GM18870 (cell line): ENCODE measurements around the gene TESK1.
"Not testable (repeated sequence)": the region's sequence is repeated elsewhere in the genome, so short reads cannot be mapped to it uniquely, and the experiment has no call there.

ENCODE experiments used
- ATAC-seq: cut with Tn5 transposase; IDR thresholded peaks from one replicate; pipeline ENCODE4 v1.9.1; 2021; ENCODE audit warnings: moderate library complexity; ENCODE audit not compliant: unreplicated experiment

The TESK1 gene

DNA sequence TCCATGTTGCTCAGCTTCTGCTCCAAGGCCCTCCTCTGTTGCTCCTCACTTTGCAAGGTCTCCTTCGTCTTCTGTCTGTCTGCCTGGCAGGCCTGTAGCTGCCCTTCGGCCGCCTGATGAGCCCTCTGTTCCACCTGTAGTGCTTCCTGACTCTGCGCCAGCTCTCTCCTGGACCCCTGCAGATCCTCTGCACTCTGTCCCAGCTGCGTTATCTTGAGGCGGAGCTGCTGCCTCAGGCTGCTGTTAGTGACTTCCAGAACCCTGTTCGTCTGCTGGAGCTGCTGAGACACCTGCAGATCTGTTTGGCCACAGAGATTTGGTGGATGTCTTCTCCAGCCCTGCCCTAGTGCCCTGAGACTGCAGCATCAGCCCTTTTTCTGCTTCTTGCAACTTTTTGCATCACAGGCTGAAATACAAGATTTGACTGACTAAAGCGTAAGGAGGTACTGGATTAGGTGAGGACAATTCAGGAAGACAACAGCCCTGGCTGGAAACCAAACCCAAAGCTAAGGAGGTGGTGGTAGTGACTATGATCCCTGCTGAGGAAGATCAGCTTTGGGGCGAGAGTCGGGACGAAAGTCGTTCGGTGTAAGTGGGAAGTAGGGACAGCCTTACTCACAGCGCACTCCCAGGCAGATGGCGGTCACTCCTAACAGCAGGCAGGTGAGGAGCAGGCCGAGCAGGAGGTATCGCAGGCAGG lies 11.1 kb downstream of the TESK1 start:
- no peak for ATAC-seq

DNA sequence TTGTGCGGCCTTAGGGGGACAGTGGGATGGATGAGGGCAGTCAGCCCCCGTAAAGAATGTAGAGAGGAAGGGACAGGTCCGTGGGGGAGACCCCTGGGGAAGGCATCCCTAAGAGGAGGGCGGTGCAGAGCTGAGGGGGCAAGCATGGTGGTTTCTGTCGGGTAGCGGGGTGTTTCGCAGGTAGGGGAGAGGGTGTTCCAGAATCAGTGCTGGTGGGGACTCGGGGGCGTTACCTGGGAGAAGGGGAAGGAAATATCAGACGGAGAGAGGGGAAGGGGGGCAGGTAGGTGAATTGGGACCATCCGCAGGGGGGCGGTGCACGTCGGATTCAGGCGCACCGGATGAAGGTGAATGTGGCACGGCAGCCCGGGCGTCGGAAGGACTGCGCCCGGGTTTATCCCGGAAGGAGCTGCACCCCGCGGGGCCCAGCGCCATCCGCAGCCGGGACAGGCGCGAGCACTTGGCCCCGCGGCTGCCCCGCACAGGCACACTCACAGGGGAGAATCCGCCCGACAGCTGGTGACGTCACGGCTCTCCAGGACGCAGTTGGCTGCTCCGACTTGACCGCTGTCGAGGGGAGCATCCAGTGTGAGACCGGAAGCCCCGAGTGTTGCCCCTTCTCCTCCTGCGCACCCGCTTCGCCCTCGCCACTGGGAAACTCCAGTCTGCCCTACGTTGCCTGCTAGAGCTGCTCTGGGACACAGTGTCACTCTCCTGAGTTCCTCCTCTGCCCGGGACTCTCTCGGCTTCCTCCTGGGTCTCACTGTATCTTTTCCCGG lies 11.8 kb downstream of the TESK1 start:
- no peak for ATAC-seq

GRCh38 chr9:35617548-35617947 lies 12.5 kb downstream of the TESK1 start:
- no peak for ATAC-seq

DNA sequence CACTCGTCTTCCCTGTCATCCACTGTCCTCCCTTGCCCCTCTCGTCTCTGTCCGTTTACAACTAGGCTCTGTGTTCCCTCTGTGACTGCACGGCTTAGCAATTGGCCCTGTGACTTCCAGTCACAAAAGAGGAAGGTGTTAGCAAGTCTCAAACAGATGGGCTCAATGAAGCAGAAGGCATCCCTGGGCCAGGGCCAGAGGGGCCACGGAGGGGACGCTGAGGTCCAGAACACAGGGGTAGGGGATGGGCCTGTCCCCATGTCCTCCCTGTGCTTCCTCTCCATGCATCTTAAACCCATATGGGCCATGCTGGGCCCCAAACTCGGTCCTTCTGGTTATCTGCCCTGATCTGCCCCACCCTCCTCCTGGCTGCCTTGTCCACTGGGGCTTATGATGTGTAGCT lies 13.3 kb downstream of the TESK1 start, which contains the start of gene CD72:
Gene CD72 (minus strand): TSS at position 89 of the 403 bp plus-strand sequence. CDS start 110 bp downstream, outside the sequence.
- ATAC-seq = no peak

DNA sequence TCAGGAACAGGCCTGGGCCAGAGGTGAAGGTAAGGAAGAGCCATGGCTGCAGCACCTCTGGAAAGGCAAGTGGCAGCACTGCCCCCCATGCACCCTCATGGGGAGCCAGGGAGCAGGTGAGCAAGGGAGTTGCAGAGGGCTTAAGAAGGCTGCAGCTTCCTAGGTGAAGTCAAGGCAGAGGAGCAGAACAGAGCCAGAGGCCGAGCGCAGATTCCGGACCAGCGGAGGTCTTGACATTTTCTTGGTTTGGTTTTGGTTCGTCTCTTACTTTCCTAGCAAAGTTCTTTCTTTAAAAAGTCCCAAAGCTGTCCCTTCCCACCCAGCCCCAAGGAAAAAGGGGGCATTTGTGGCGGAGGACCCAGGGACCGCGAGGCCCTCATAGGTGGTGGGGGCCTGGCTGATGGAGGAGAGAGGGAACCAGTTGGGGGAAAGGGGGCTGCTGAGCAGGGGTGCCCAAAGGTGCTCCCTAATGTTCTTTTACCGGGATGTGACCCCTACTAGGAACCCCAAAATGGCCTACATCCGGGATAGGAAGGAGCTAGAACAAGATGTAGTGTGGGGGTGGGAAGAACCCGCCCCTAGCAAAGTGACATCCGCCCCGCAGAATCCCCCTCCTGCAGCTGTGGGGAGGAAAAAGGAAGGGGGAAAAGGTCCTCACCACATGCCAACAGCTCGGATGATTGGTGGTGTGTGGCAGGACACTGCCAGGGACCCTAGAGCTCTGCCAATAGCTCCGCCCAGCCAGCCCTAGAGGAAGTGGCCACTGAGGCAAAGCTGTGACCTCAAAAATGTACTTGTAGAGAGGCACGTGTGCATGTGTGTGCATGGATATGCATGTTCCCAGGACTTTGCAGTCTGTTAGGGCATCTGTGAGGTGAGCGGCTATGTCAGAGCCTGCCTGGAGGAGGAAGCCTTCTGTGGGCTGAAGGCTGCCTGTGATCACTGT lies 14.1 kb downstream of the TESK1 start:
- ATAC-seq = no peak

GRCh38 chr9:35619800-35620158 lies 14.7 kb downstream of the TESK1 start:
- no peak for ATAC-seq

GRCh38 chr9:35627575-35627974 lies 22.5 kb downstream of the TESK1 start:
- ATAC-seq = no peak

GRCh38 chr9:35628389-35628991 lies 23.4 kb downstream of the TESK1 start:
- ATAC-seq = no peak

DNA sequence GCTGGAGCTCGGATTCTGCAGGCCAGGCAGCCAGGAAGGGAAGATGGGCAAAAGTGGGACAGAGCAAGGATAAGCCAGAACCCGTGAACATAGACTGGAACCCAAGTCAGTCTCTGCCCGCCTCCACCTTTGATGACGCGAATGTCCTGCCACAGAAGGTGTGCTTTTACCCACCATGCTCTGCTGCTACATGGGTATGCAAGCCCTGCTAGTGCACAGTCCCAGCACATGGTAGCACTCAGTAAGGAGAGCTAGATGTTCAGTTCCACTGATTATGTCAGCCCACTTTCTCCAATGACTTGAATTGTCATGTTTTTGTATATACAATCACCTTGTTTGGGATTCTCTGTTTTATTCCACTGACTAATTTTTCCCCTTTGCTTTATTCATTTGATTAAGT lies 24.5 kb downstream of the TESK1 start:
- no peak for ATAC-seq

GRCh38 chr9:35635730-35636129 lies 30.7 kb downstream of the TESK1 start:
- ATAC-seq = no peak

DNA sequence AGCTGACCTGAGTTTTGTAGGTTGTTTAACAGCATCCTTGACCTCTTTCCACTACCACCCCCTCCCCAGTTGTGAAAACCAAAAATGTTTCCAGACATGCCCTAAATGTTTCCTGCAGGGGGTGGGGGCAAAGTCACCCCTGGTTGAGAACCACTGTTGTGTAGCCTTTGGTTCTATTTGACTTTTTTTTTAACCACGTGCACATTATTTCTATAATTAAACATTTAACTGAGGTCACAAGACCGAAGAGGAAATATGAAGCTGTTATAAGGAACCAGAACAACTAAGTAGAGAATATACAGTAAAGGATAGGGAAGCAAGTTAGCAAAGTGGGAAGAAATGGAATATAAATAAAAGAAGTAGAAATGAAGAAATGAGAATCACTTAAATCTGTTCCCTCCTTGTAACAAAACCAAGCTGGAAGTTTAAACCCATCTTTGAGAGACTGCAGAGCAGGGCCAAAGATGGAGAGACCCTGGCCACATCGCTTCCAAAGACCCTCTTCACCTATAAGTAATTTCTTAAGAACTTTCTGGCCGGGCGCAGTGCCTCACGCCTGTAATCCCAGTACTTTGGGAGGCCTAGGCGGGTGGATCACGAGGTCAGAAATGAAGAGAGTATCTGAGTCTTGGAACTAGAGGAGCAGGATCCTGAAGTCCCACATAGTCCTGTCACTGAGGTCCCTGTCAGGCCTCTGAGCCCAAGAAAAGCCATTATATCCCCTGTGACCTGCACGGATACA lies 31.2 kb downstream of the TESK1 start:
- no peak for ATAC-seq

GRCh38 chr9:35636877-35637246 lies 31.8 kb downstream of the TESK1 start:
- ATAC-seq = not testable (repeated sequence)

DNA sequence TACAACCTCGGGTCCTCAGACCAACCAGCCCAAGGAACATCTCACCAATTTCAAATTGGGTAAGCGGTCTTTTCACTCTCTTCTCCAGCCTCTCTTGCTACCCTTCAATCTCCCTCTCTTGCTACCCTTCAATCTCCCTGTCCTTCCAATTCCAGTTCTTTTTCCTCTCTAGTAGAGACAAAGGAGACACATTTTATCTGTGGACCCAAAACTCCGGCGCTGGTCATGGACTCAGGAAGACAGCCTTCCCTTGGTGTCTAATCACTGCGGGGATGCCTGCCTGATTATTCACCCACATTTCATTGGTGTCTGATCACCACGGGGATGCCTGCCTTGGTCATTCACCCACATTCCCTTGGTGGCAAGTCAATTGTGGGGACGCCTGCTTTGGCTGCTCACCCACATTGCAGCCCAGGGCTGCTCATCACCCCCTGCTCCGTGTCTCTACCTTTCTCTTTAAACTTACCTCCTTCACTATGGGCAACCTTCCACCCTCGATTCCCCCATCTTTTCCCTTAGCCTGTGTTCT lies 32.4 kb downstream of the TESK1 start:
- ATAC-seq = not testable (repeated sequence)

DNA sequence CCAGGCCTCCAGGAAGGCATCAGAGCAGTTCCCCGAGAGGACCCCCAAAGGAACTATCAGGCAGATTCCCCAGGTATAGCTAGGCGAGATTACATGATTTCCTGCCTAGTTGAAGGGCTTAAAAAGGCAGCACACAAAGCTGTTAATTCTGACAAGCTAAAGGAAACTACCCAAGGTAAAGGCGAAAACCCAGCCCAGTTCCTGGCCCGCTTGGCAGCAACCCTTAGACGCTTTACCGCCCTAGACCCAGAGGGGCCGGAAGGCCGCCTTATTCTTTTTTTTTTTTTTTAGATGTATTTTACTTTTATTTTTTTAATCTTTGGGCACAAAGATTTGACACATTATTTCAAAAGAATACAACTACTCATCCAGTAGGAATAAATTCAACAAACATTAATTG lies 33.7 kb downstream of the TESK1 start:
- ATAC-seq = not testable (repeated sequence)

- ATAC-seq = not testable (repeated sequence)
Observed at GRCh38 chr9:35639225-35639624, 34.2 kb downstream of the TESK1 start.

DNA sequence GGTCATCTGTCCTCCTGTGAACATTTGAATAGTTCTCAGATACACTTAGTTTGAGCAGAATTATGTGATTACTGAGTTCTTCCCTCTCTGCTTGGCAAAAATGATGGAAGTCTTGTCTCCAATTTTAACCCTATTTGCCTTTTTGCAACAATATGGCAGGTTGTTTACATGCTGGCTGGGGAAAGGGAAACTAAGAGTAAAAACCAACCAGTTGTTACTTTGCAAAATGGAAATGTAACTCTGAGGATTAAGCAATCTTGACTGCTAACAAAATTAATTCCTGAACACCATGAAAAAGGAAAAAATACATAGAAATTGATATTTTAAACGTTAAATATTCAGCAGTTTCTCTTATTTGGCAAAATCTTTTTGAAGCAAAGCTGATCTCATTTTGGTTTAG lies 34.6 kb downstream of the TESK1 start:
- ATAC-seq = no peak

GRCh38 chr9:35640431-35640830 lies 35.4 kb downstream of the TESK1 start:
- not testable (repeated sequence) for ATAC-seq

GRCh38 chr9:35641478-35641877 lies 36.4 kb downstream of the TESK1 start:
- ATAC-seq = not testable (repeated sequence)

- no peak for ATAC-seq
Observed at GRCh38 chr9:35643046-35643445, 38.0 kb downstream of the TESK1 start.

- ATAC-seq = not testable (repeated sequence)
Observed at GRCh38 chr9:35645736-35646135, 40.7 kb downstream of the TESK1 start.
